Measurements from ENCODE around the gene ITPRID1.

Gene ITPRID1

GRCh38 chr7:31642681-31643115, 128.8 kb downstream of the ITPRID1 start:
- no peak for DNase-seq

GRCh38 chr7:31646942-31647341, 133.1 kb downstream of the ITPRID1 start:
- DNase-seq, result no peak

GRCh38 chr7:31647511-31647910, 133.6 kb downstream of the ITPRID1 start:
- no peak for DNase-seq

- no peak for DNase-seq
These were observed 134.4 kb downstream of the ITPRID1 start for GRCh38 chr7:31648288-31648687.

GRCh38 chr7:31648880-31649279, 135.0 kb downstream of the ITPRID1 start:
- DNase-seq, result no peak

GRCh38 chr7:31651234-31652062, 137.6 kb downstream of the ITPRID1 start:
- no peak for DNase-seq

GRCh38 chr7:31652063-31652326, 138.1 kb downstream of the ITPRID1 start:
- no peak for DNase-seq

GRCh38 chr7:31663072-31663471, 149.2 kb downstream of the ITPRID1 start:
- DNase-seq, result no peak

- no peak for DNase-seq
These were observed 151.0 kb downstream of the ITPRID1 start for GRCh38 chr7:31664890-31665289.

GRCh38 chr7:31665546-31665945, 151.7 kb downstream of the ITPRID1 start:
- DNase-seq, result no peak

GRCh38 chr7:31669461-31669860, 155.6 kb downstream of the ITPRID1 start:
- DNase-seq, result no peak

GRCh38 chr7:31679574-31680305, 165.8 kb downstream of the ITPRID1 start:
- no peak for DNase-seq

- DNase-seq, result no peak
These were observed 169.7 kb downstream of the ITPRID1 start for GRCh38 chr7:31683445-31684225.

- DNase-seq, result no peak
These were observed 173.3 kb downstream of the ITPRID1 start, which contains the start of gene PPP1R17 for GRCh38 chr7:31687024-31687748. Gene PPP1R17, plus strand, starts transcription at chr7:31687215. Its CDS starts 5,227 bp downstream, at chr7:31692442.

- DNase-seq, result no peak
These were observed 174.5 kb downstream of the ITPRID1 start for GRCh38 chr7:31688372-31688771.

- DNase-seq, result no peak
These were observed 175.1 kb downstream of the ITPRID1 start for GRCh38 chr7:31688996-31689395.

- no peak for DNase-seq
These were observed 177.0 kb downstream of the ITPRID1 start for GRCh38 chr7:31690935-31691334.

- DNase-seq, result no peak
These were observed 178.6 kb downstream of the ITPRID1 start for GRCh38 chr7:31692451-31692850.

GRCh38 chr7:31692871-31693270, 179.0 kb downstream of the ITPRID1 start:
- DNase-seq, result no peak

GRCh38 chr7:31695859-31696614, 182.1 kb downstream of the ITPRID1 start:
- DNase-seq, result no peak

GRCh38 chr7:31699050-31699449, 185.2 kb downstream of the ITPRID1 start:
- no peak for DNase-seq

GRCh38 chr7:31702354-31702753, 188.5 kb downstream of the ITPRID1 start:
- no peak for DNase-seq
